ENCODE results near the gene TRIM49D2. TPM values are rescaled to one million over a fixed set of nuclear protein-coding genes. Genes with fewer than 3 reads are reported as not detected.
"Not testable (repeated sequence)": the region's sequence is repeated elsewhere in the genome, so short reads cannot be mapped to it uniquely, and the experiment has no call there.

The TRIM49D2 gene, protein sequence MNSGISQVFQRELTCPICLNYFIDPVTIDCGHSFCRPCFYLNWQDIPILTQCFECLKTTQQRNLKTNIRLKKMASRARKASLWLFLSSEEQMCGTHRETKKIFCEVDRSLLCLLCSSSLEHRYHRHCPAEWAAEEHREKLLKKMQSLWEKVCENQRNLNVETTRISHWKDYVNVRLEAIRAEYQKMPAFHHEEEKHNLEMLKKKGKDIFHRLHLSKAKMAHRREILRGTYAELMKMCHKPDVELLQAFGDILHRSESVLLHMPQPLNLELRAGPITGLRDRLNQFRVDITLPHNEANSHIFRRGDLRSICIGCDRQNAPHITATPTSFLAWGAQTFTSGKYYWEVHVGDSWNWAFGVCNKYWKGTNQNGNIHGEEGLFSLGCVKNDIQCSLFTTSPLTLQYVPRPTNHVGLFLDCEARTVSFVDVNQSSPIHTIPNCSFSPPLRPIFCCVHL
- total RNA-seq = not detected

DNA sequence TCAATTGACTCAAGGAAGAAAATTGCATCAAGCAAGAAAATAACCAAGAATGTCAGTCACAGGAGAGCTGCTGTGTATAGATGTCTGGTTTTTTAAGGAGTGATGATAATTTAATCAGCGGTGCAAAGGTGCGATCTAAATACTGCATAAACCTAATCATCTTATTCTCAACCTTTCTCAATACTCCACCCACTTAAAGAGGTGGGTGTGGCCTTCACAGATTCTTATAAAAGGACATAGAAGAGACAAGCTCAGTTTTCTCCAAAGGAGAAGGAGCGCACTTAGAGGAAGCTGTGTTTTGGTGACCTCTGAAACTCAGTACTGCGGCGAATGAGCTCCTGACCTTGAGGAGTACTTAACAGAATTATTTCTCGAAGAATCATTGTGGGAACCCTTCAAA is at the start of gene TRIM49D2:
TSS of gene TRIM49D2 (plus strand) at position 301 of the 400 bp plus-strand sequence. CDS start 2,698 bp downstream, outside the sequence.
- WGBS, 2 donors = 88 to 99% methylated on average over 3 to 4 of the region's 6 CpGs
- H3K4me1 ChIP-seq; H3K36me3 ChIP-seq; H3K27ac ChIP-seq; H3K27me3 ChIP-seq; DNase-seq (ENCODE audit: low spot score in 2 of 2); H3K4me3 ChIP-seq; H3K9me3 ChIP-seq: not testable (repeated sequence)

DNA sequence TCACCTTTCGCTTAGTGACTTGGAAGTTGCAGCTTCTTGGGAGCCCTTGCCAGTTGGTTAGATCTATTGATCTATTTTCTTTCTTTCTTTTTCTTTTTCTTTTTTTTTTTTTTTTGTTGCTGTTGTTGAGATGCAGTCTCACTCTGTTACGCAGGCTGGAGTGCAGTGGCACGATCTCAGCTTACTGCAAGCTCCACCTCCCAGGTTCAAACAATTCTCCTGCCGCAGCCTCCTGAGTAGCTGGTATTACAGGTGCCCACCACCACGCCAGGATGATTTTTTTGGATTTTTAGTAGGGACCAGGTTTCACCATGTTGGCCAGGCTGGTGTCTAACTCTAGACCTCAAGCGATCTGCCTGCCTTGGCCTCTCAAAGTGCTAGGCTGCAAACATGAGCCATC is 46.4 kb upstream of the TRIM49D2 start:
- not testable (repeated sequence) for DNase-seq (ENCODE audit: low spot score in 2 of 2); H3K9me3 ChIP-seq; H3K27me3 ChIP-seq; H3K27ac ChIP-seq; H3K4me3 ChIP-seq; H3K36me3 ChIP-seq; H3K4me1 ChIP-seq
- WGBS, 2 donors = 89 to 94% methylated on average over 3 to 6 of the region's 6 CpGs

DNA sequence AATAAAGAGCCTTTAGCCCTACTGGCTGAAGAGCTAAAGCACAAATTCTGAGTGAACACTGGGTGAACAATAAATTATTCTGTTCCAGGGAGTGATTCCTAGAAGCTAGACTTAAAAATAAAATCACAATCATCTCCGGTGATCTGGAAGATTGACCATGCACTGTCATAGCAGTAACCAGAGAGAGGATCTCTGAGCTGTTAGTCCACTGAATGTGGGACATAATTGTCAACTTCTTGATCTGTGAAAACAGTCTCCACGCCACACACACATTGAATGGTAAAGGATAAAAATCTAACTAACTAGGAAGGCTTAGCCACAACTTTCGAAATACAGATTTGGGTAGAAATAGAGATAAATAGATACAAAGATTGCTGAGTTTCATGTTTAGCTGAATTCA is 30.6 kb upstream of the TRIM49D2 start:
- not testable (repeated sequence) for H3K4me3 ChIP-seq; DNase-seq (ENCODE audit: low spot score in 2 of 2); H3K4me1 ChIP-seq; H3K27ac ChIP-seq; H3K36me3 ChIP-seq; H3K27me3 ChIP-seq; H3K9me3 ChIP-seq
- WGBS, 2 donors = 74 to 78% methylated on average over 3 of the region's 3 CpGs

DNA sequence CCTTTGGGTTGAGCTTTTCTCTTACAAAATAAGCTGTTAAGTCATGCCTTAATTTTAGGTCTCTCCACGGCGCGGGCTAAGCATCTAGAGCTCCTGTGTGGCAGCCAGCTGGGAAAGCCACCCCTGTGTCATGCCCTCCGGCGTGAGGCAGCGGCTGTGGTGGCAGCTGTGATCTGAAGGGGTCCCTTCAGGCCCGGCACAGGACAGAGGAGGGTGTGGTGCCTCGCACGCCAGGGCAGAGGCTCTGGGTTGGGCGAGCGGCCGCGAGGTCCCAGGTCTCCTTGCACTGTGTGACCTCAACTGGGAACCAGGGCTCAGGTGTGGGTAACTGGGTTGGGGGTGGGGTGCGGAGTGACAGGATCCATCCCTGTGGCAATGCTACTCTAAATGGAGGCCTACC is 23.1 kb upstream of the TRIM49D2 start:
- not testable (repeated sequence) for H3K9me3 ChIP-seq; H3K4me1 ChIP-seq; H3K27ac ChIP-seq; DNase-seq (ENCODE audit: low spot score in 2 of 2); H3K4me3 ChIP-seq; H3K36me3 ChIP-seq; H3K27me3 ChIP-seq
- WGBS, 2 donors = no CpG with 5 or more reads among the region's 14 CpGs

DNA sequence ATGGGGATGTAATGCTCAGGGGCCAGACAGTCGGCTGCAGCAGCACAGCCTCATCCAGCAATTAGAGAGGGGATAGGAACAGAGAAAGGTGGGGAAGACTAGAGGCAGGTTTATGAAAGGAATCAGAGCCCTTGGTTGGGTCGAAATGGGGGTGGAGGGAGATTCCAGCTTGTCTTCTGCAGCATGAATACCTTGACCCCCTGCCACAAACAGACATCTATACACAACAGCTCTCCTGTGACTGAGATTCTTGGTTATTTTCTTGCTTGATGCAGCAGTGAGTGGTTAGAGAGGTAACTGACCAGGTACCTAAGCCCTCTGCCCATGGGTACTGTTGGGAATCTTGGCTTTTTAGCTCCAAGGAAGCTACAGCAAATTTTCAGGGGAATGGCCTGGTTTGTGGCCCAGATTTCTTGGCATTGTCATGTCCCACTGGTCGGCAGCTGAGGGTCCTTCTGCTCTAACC is 1.6 kb upstream of the TRIM49D2 start, which contains the start of gene TRIM49D1:
TSS of gene TRIM49D1 (minus strand) at position 51 of the 466 bp plus-strand sequence. CDS start 4,535 bp downstream, outside the sequence.
- H3K36me3 ChIP-seq = no peaks in the 10 kb centered on the region
- TF ChIP-seq POLR2A (IDR thresholded peaks at IDR 0.05) (no peak), EP300 (IDR thresholded peaks at IDR 0.05) (no peak)
- TF ChIP-seq, protein P1, sequence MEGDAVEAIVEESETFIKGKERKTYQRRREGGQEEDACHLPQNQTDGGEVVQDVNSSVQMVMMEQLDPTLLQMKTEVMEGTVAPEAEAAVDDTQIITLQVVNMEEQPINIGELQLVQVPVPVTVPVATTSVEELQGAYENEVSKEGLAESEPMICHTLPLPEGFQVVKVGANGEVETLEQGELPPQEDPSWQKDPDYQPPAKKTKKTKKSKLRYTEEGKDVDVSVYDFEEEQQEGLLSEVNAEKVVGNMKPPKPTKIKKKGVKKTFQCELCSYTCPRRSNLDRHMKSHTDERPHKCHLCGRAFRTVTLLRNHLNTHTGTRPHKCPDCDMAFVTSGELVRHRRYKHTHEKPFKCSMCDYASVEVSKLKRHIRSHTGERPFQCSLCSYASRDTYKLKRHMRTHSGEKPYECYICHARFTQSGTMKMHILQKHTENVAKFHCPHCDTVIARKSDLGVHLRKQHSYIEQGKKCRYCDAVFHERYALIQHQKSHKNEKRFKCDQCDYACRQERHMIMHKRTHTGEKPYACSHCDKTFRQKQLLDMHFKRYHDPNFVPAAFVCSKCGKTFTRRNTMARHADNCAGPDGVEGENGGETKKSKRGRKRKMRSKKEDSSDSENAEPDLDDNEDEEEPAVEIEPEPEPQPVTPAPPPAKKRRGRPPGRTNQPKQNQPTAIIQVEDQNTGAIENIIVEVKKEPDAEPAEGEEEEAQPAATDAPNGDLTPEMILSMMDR (IDR thresholded peaks at IDR 0.05) = no peak
- H3K4me3 ChIP-seq = no peak within 1 kb of the TSS
- H3K27me3 ChIP-seq = no peaks in the 10 kb centered on the region
- H3K9me3 ChIP-seq = no peaks in the 10 kb centered on the region
- no peaks in the 10 kb centered on the region for H3K4me1 ChIP-seq
- 67 to 71% methylated on average over 3 of the region's 3 CpGs for WGBS, 2 donors
- H3K27ac ChIP-seq = no peak within 1 kb of the TSS
- DNase-seq (ENCODE audit: low spot score in 2 of 2) = no peak

DNA sequence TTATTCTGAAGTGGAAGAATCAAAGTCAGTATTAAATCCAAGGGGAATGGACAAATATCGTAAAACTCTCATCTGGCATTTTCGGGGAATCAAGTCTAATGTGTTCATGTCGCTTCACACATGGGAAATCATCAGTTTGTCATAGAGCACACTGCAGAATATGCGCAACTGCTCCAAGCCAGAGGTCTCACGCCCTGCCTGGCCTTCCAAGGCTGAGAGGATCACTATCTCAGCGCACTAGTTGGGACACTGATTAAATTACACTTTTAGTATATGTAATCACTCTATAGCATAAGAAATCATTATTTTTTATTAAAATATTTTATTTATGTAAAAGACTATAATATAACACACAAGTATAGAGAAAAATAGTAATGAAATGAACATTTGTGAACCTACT is 37.0 kb downstream of the TRIM49D2 start:
- not testable (repeated sequence) for H3K9me3 ChIP-seq; DNase-seq (ENCODE audit: low spot score in 2 of 2); H3K27ac ChIP-seq; H3K4me3 ChIP-seq; H3K36me3 ChIP-seq; H3K4me1 ChIP-seq; H3K27me3 ChIP-seq
- WGBS, 2 donors = 90 to 93% methylated on average over 4 to 6 of the region's 6 CpGs

DNA sequence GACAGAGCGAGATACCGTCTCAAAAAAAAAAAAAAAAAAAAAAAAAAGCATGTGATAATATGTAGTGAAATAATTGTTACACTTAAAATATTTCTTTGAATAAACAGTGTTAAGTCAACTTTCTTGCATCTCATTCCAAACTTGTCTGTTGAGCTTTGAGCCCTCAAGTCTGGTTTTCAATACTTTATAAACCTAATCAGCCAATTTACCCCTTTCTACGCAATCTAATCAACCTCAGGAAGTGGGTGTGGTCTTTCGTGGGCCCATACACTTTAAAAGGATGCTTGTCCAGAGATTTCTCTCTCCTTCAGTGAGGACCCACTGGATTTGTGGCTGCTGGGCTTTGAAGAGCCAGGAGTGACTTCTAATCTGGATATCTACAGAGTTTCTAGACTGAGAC is 41.9 kb downstream of the TRIM49D2 start, which contains the start of gene TRIM64:
TSS of gene TRIM64 (plus strand) at position 301 of the 400 bp plus-strand sequence. CDS start 2,467 bp downstream, outside the sequence.
- H3K4me1 ChIP-seq; H3K4me3 ChIP-seq; H3K9me3 ChIP-seq; H3K27ac ChIP-seq; DNase-seq (ENCODE audit: low spot score in 2 of 2); H3K27me3 ChIP-seq; H3K36me3 ChIP-seq: not testable (repeated sequence)
- WGBS, 2 donors = no CpG with 5 or more reads among the region's 4 CpGs

Small RNA genes lying within 50 kb of the gene (small RNA-seq; reads per million reads assigned to genes)
- not detected for gene AP004607.1

Other genes starting within 250 kb of the TRIM49D2 start
- not detected for gene TRIM77, start 213.8 kb upstream of the TRIM49D2 start, total RNA-seq
- gene TRIM49, start 115.5 kb upstream of the TRIM49D2 start, total RNA-seq = not detected
- not detected for gene TRIM64B, start 45.6 kb upstream of the TRIM49D2 start, total RNA-seq
- gene TRIM49D1, start 1.8 kb upstream of the TRIM49D2 start, total RNA-seq = under 1 TPM in 1 of 4 donors, not detected in 3; 0.21 TPM
- not detected for gene TRIM64, start 42.0 kb downstream of the TRIM49D2 start, total RNA-seq
- not detected for gene TRIM49C, start 107.0 kb downstream of the TRIM49D2 start, total RNA-seq
- gene UBTFL1, start 161.9 kb downstream of the TRIM49D2 start, total RNA-seq = not detected
- 10 to 100 TPM in 1 of 4 donors, 1 to 10 TPM in 3; 4.2 to 13.5 (median 8.3) TPM for gene NAALAD2, start 210.6 kb downstream of the TRIM49D2 start, total RNA-seq

Data from tibial nerve (tissue), 4 donors.